GM12878 (cell line): ENCODE measurements around the gene ITPRIPL2. TPM values are rescaled to one million over a fixed set of nuclear protein-coding genes. Genes with fewer than 3 reads are reported as not detected.

Source experiments
- ATAC-seq: fragments of 200-7000 bp; cut with Tn5 transposase; 3 replicates; pipeline ENCODE4 v1.9.1; 2020; ENCODE audit warnings: mild to moderate bottlenecking, moderate library complexity
- BruUV-seq: library from RNA; stranded (reverse); fragments of 400-500 nt; replicated peaks from 2 replicates; lab custom pipeline; 2021; lab: Mats Ljungman, UMichigan
- CTCF ChIA-PET: fragments of 300-600 bp; sonication (Branson Sonifier 250); formaldehyde crosslinking; extraction: SDS; loops from one replicate; lab custom pipeline; 2021; ENCODE audit warnings: inconsistent platforms; lab: Yijun Ruan, JAX
- POLR2A ChIA-PET: fragments of 350-600 bp; formaldehyde crosslinking; extraction: SDS; loops from one replicate; lab custom pipeline; 2021; ENCODE audit warnings: inconsistent platforms; lab: Charles Lee
- RAD21 ChIA-PET: fragments of 300-600 bp; sonication (Branson Sonifier 250); formaldehyde crosslinking; loops from one replicate; lab custom pipeline; 2023; ENCODE audit warnings: antibody characterized with exemption; ENCODE audit not compliant: unreplicated experiment; lab: Charles Lee
- SMC1A ChIA-PET: fragments of 300-600 bp; sonication (Branson Sonifier 250); formaldehyde crosslinking; loops from one replicate; lab custom pipeline; 2023; ENCODE audit not compliant: unreplicated experiment, uncharacterized antibody; lab: Charles Lee
- DNase-seq: peaks from one replicate; pipeline ENCODE4 v3.0.0-alpha.2; 2011; ENCODE audit warnings: low read depth, low spot score
- FAIRE-seq: peaks from 3 replicates; lab custom pipeline; 2011; peaks lifted over from hg19 to GRCh38; lab: Jason Lieb, UNC
- H2AFZ ChIP-seq: 2 replicates; pipeline ENCODE4 v1.6.0; 2011; ENCODE audit warnings: low read depth, low read length, control low read depth; ENCODE audit not compliant: control insufficient read depth
- H3K27ac ChIP-seq: 2 replicates; pipeline ENCODE4 v1.5.1; 2011; ENCODE audit warnings: control low read depth; ENCODE audit not compliant: control insufficient read depth, insufficient read depth
- H3K27me3 ChIP-seq, 2 experiments: replicated peaks in 1 of 2; 2 replicates each; pipeline versions ENCODE4 v1.6.0 to v1.6.1; 2011; ENCODE audit warnings: low read length in 1 of 2; ENCODE audit not compliant: control insufficient read depth in 2 of 2, insufficient read depth in 2 of 2
- H3K36me3 ChIP-seq, 2 experiments: 2 replicates each; pipeline ENCODE4 v1.5.1; 2011; ENCODE audit warnings: low read length in 1 of 2; ENCODE audit not compliant: control insufficient read depth in 2 of 2, insufficient read depth in 2 of 2
- H3K4me1 ChIP-seq: 2 replicates; pipeline ENCODE4 v1.6.1; 2011; ENCODE audit warnings: mild to moderate bottlenecking, low read length, moderate library complexity, mixed read lengths; ENCODE audit not compliant: control insufficient read depth, insufficient read depth
- H3K4me2 ChIP-seq: 2 replicates; pipeline ENCODE4 v1.6.0; 2011; ENCODE audit warnings: control low read depth; ENCODE audit not compliant: control insufficient read depth, insufficient read depth
- H3K4me3 ChIP-seq: fragments of 200-600 bp; sonication (generic); 2 replicates; pipeline ENCODE4 v1.5.1; 2016
- H3K79me2 ChIP-seq: 2 replicates; pipeline ENCODE4 v1.6.0; 2011; ENCODE audit warnings: low read length; ENCODE audit not compliant: control insufficient read depth, insufficient read depth
- H3K9ac ChIP-seq: 2 replicates; pipeline ENCODE4 v1.8.0; 2011; ENCODE audit warnings: low read length, control low read depth, mixed read lengths; ENCODE audit not compliant: control insufficient read depth, insufficient read depth
- H3K9me3 ChIP-seq: replicated peaks from 3 replicates; pipeline ENCODE4 v1.5.1; 2011; ENCODE audit warnings: mild to moderate bottlenecking, low read length; ENCODE audit not compliant: control insufficient read depth, insufficient read depth
- H4K20me1 ChIP-seq: 2 replicates; pipeline ENCODE4 v1.6.0; 2011; ENCODE audit not compliant: control insufficient read depth, insufficient read depth
- BACH1 ChIP-seq: fragments of 450-650 bp; IDR thresholded peaks from 2 replicates; pipeline ENCODE4 v1.6.1; 2017; ENCODE audit warnings: mild to moderate bottlenecking, borderline replicate concordance
- EED ChIP-seq: sonication (generic); IDR thresholded peaks from 2 replicates; pipeline ENCODE4 v1.6.1; 2016; ENCODE audit warnings: antibody characterized with exemption, low read depth
- GATAD2B ChIP-seq: fragments of 450-650 bp; conservative IDR thresholded peaks from 2 replicates; pipeline ENCODE4 v1.6.1; 2017; ENCODE audit warnings: low read depth, mild to moderate bottlenecking, moderate library complexity
- PML ChIP-seq: IDR thresholded peaks from 2 replicates; pipeline ENCODE4 v1.6.1; 2012; ENCODE audit warnings: low read length, inconsistent platforms
- RAD51 ChIP-seq: fragments of 450-650 bp; IDR thresholded peaks from 2 replicates; pipeline ENCODE4 v1.6.1; 2016; ENCODE audit warnings: moderate library complexity, mild to moderate bottlenecking, inconsistent platforms
- SKIL ChIP-seq: fragments of 450-650 bp; IDR thresholded peaks from 2 replicates; pipeline ENCODE4 v1.6.1; 2017; ENCODE audit warnings: mild to moderate bottlenecking, low read depth, inconsistent platforms; ENCODE audit not compliant: poor library complexity, severe bottlenecking
- SPI1 ChIP-seq: IDR thresholded peaks from 2 replicates; pipeline ENCODE4 v1.6.1; 2011; ENCODE audit warnings: low read depth, mild to moderate bottlenecking, low read length, moderate library complexity, borderline replicate concordance; ENCODE audit not compliant: insufficient read depth
- USF2 ChIP-seq: IDR thresholded peaks from 2 replicates; pipeline ENCODE4 v1.6.1; 2011; ENCODE audit warnings: low read depth, low read length, improper control_type of control experiment, borderline replicate concordance
- YY1 ChIP-seq: IDR thresholded peaks from 2 replicates; pipeline ENCODE4 v1.6.1; 2011; ENCODE audit warnings: low read depth, mild to moderate bottlenecking, low read length
- ZBTB40 ChIP-seq: fragments of 450-650 bp; IDR thresholded peaks from 2 replicates; pipeline ENCODE4 v1.6.1; 2016; ENCODE audit warnings: mild to moderate bottlenecking, moderate library complexity, borderline replicate concordance
- ZNF622 ChIP-seq: fragments of 450-650 bp; IDR thresholded peaks from 2 replicates; pipeline ENCODE4 v1.6.1; 2017; ENCODE audit warnings: mild to moderate bottlenecking, inconsistent platforms
- WGBS: methylation state at CpG from one replicate; pipeline ENCODE4 v1.1.6; 2016; ENCODE audit warnings: low lambda C conversion rate; ENCODE audit not compliant: insufficient replicate concordance, insufficient coverage; ENCODE audit errors: missing lambda C conversion rate; 5-methylcytosine and 5-hydroxymethylcytosine counted together
- in situ Hi-C: fragments of 300-500 bp; cut with MboI; formaldehyde crosslinking; loops from 9 replicates; pipeline ENCODE4 v1.14.3; 2018; ENCODE audit warnings: mixed read lengths
- intact Hi-C: fragments of 100-400 bp; cut with micrococcal nuclease; formaldehyde crosslinking; loops from one replicate; pipeline ENCODE4 v1.14.2; 2022; ENCODE audit not compliant: unreplicated experiment
- polyA plus RNA-seq, 11 experiments: library from polyadenylated mRNA; depleted of rRNA in 4 of 11; unstranded in 6 of 11; stranded (reverse) in 5 of 11; fragments of >200 nt; fragmentation: Nextera tagmentation in 4 of 11; fragmentation: Illumina TruSeq in 1 of 11; extraction: Ambion mirVana in 4 of 11; extraction: Trizol in 1 of 11; gene quantifications; 1 replicate in 1 of 11; 2 replicates in 10 of 11; pipeline versions ENCODE4 v1.2.1 to v1.2.3, GENCODE V29; 2011 to 2016; ENCODE audit warnings: inconsistent platforms in 2 of 11, missing spikeins in 2 of 11, low read depth in 1 of 11
- total RNA-seq, 4 experiments: library from RNA; depleted of rRNA in 3 of 4; stranded (reverse); fragments of >200 nt in 3 of 4; fragmentation: Illumina TruSeq in 1 of 4; extraction: Trizol in 1 of 4; gene quantifications; 2 replicates each; pipeline versions ENCODE4 v1.2.1 to v1.2.3, GENCODE V29; 2013 to 2021

Gene ITPRIPL2
- total and polyA plus RNA-seq, 10 of the 15 experiments (the other 5 are each of a cell fraction or from before 2014, with no cell fraction given): 0.48 to 14.3 (median 3.5) TPM

- ChIA-PET SMC1A (no interaction called here), POLR2A (interaction anchor here (0.6 kb wide), 1 partner anchor 427 kb away, joined by 5 read pairs; no protein-coding TSS in a partner anchor), CTCF (no interaction called here), RAD21 (no interaction called here)
- DNase-seq (no peak), ATAC-seq (no peak), FAIRE-seq (no peak)
- no peak overlapping the region for H3K9ac ChIP-seq
- H3K27me3 ChIP-seq: no peaks in the 10 kb centered on the region
- 94% methylated on average over 6 of the region's 6 CpGs for WGBS
- no TSS peak for BruUV-seq
- H3K27ac ChIP-seq: no peak overlapping the region
- no peaks in the 10 kb centered on the region for H3K79me2 ChIP-seq
- H3K9me3 ChIP-seq: peaks cover 2% of the 10 kb centered on the region; the same call in 2 of the 3 replicates
- H3K4me2 ChIP-seq: no peak overlapping the region
- intact Hi-C loops (no loop called here), in situ Hi-C loops (loop anchor here (5.0 kb wide), 2 partner anchors 71 to 411 kb away; no protein-coding TSS in a partner anchor)
- no peak overlapping the region for H2AFZ ChIP-seq
- peaks cover 9% of the 10 kb centered on the region for H3K4me1 ChIP-seq
- H4K20me1 ChIP-seq: no peaks in the 10 kb centered on the region
- no peak for TF ChIP-seq SKIL
- no peak for TF ChIP-seq YY1
- TF ChIP-seq ZBTB40: no peak
- no peak for TF ChIP-seq BACH1
- TF ChIP-seq EED: no peak
- no peak for TF ChIP-seq USF2
- TF ChIP-seq ZNF622: no peak
- TF ChIP-seq SPI1: no peak
- no peak for TF ChIP-seq RAD51
- no peak for TF ChIP-seq GATAD2B
- no peak for TF ChIP-seq PML
- H3K36me3 ChIP-seq: no peaks in the 10 kb centered on the region
- no peak overlapping the region for H3K4me3 ChIP-seq
Measured at GRCh38 chr16:19090916-19091315, 22.8 kb upstream of the ITPRIPL2 start.
